IMR-90 (cell line): ENCODE measurements around the gene TMEM52B. TPM values are rescaled to one million over a fixed set of nuclear protein-coding genes. Genes with fewer than 3 reads are reported as not detected.

ENCODE experiments used
- ATAC-seq: fragments of 200-7000 bp; cut with Tn5 transposase; 2 replicates; pipeline ENCODE4 v1.9.1; 2020; ENCODE audit warnings: low read depth, mild to moderate bottlenecking, moderate library complexity
- BruUV-seq: library from RNA; stranded (reverse); fragments of 400-500 nt; replicated peaks from 2 replicates; lab custom pipeline; 2021; lab: Mats Ljungman, UMichigan
- CTCF ChIA-PET: fragments of 300-600 bp; formaldehyde crosslinking; extraction: SDS; loops from one replicate; lab custom pipeline; 2021; ENCODE audit warnings: antibody characterized with exemption; lab: Yijun Ruan, JAX
- POLR2A ChIA-PET: fragments of 300-600 bp; sonication (Branson Sonifier 250); formaldehyde crosslinking; loops from one replicate; lab custom pipeline; 2022; ENCODE audit warnings: antibody characterized with exemption; ENCODE audit not compliant: unreplicated experiment; lab: Charles Lee
- DNase-seq: peaks from one replicate; pipeline ENCODE4 v3.0.0; 2013
- H2AFZ ChIP-seq: replicated peaks from 2 replicates; pipeline ENCODE3; 2013; ENCODE audit warnings: low read length, mild to moderate bottlenecking; ENCODE audit not compliant: poor library complexity
- H2AK5ac ChIP-seq: 2 replicates; pipeline ENCODE4 v1.6.1; 2013; ENCODE audit warnings: low read depth, low read length, inconsistent platforms
- H2AK9ac ChIP-seq: replicated peaks from 2 replicates; pipeline ENCODE3; 2013; ENCODE audit warnings: mild to moderate bottlenecking, low read depth, low read length, moderate library complexity; ENCODE audit not compliant: poor library complexity
- H2BK120ac ChIP-seq: 2 replicates; pipeline ENCODE4 v1.6.1; 2013; ENCODE audit warnings: low read depth, low read length, inconsistent platforms
- H2BK15ac ChIP-seq: 3 replicates; pipeline ENCODE4 v1.6.1; 2013; ENCODE audit warnings: low read depth, low read length, inconsistent platforms
- H2BK20ac ChIP-seq: 2 replicates; pipeline ENCODE4 v1.6.1; 2013; ENCODE audit warnings: low read depth, mild to moderate bottlenecking, inconsistent platforms, low read length, moderate library complexity
- H2BK5ac ChIP-seq: 2 replicates; pipeline ENCODE4 v1.6.1; 2013; ENCODE audit warnings: mild to moderate bottlenecking, low read depth, low read length, inconsistent platforms; ENCODE audit not compliant: poor library complexity, severe bottlenecking
- H3K14ac ChIP-seq: replicated peaks from 2 replicates; pipeline ENCODE4 v1.6.1; 2013; ENCODE audit warnings: low read depth, low read length, inconsistent platforms
- H3K18ac ChIP-seq: 2 replicates; pipeline ENCODE4 v1.6.1; 2013; ENCODE audit warnings: low read depth, low read length, control low read depth
- H3K23ac ChIP-seq: 2 replicates; pipeline ENCODE4 v1.6.1; 2013; ENCODE audit warnings: low read depth, low read length, inconsistent platforms
- H3K27ac ChIP-seq: 2 replicates; pipeline ENCODE4 v1.5.1; 2013; ENCODE audit warnings: mild to moderate bottlenecking, control low read depth, low read length; ENCODE audit not compliant: insufficient read depth
- H3K27me3 ChIP-seq: 2 replicates; pipeline ENCODE4 v1.6.1; 2013; ENCODE audit warnings: low read length; ENCODE audit not compliant: control insufficient read depth, insufficient read depth
- H3K36me3 ChIP-seq: 2 replicates; pipeline ENCODE4 v1.6.1; 2013; ENCODE audit warnings: low read length, mixed read lengths; ENCODE audit not compliant: control insufficient read depth, insufficient read depth
- H3K4ac ChIP-seq: 2 replicates; pipeline ENCODE4 v1.6.1; 2013; ENCODE audit warnings: low read depth, low read length, inconsistent platforms
- H3K4me1 ChIP-seq: 2 replicates; pipeline ENCODE4 v1.6.1; 2013; ENCODE audit warnings: low read length, mixed read lengths; ENCODE audit not compliant: control insufficient read depth, insufficient read depth
- H3K4me2 ChIP-seq: 2 replicates; pipeline ENCODE4 v1.6.1; 2013; ENCODE audit warnings: low read depth, mild to moderate bottlenecking, control low read depth, low read length, moderate library complexity
- H3K4me3 ChIP-seq: 2 replicates; pipeline ENCODE4 v1.5.1; 2013; ENCODE audit warnings: low read depth, mild to moderate bottlenecking, control low read depth, low read length, moderate library complexity; ENCODE audit not compliant: insufficient read depth
- H3K56ac ChIP-seq: 2 replicates; pipeline ENCODE4 v1.6.1; 2013; ENCODE audit warnings: low read length, inconsistent platforms; ENCODE audit not compliant: insufficient read depth; ENCODE audit errors: extremely low read depth
- H3K79me1 ChIP-seq, 2 experiments: 2 replicates each; pipeline ENCODE4 v1.6.1; 2013; ENCODE audit warnings: low read length in 2 of 2, inconsistent platforms in 1 of 2, low read depth in 1 of 2
- H3K9ac ChIP-seq: 2 replicates; pipeline ENCODE4 v1.6.1; 2013; ENCODE audit warnings: low read depth, low read length, control low read depth
- H3K9me1 ChIP-seq: 2 replicates; pipeline ENCODE4 v1.6.1; 2013; ENCODE audit warnings: low read length, inconsistent platforms; ENCODE audit not compliant: insufficient read depth
- H3K9me3 ChIP-seq: 2 replicates; pipeline ENCODE4 v1.6.1; 2013; ENCODE audit warnings: low read length; ENCODE audit not compliant: control insufficient read depth, insufficient read depth
- H4K20me1 ChIP-seq: 2 replicates; pipeline ENCODE4 v1.6.1; 2013; ENCODE audit warnings: low read length, inconsistent platforms; ENCODE audit not compliant: insufficient read depth
- H4K5ac ChIP-seq: 2 replicates; pipeline ENCODE4 v1.6.1; 2013; ENCODE audit warnings: mild to moderate bottlenecking, low read depth, low read length, control low read depth
- H4K8ac ChIP-seq, 2 experiments: 2 replicates each; pipeline ENCODE4 v1.6.1; 2013; ENCODE audit warnings: low read depth in 2 of 2, low read length in 2 of 2, control low read depth in 1 of 2, inconsistent platforms in 1 of 2
- H4K91ac ChIP-seq: 2 replicates; pipeline ENCODE4 v1.6.1; 2013; ENCODE audit warnings: low read depth, low read length, inconsistent platforms; ENCODE audit not compliant: insufficient read depth
- BHLHE40 ChIP-seq: fragments of 150-350 bp; IDR thresholded peaks from 2 replicates; pipeline ENCODE4 v1.6.1; 2016; ENCODE audit warnings: mild to moderate bottlenecking, low read depth, low read length
- CEBPB ChIP-seq: IDR thresholded peaks from 2 replicates; pipeline ENCODE4 v1.6.1; 2012; ENCODE audit warnings: low read depth, low read length, improper control_type of control experiment
- FOS ChIP-seq: fragments of 150-350 bp; IDR thresholded peaks from 2 replicates; pipeline ENCODE4 v1.6.1; 2016; ENCODE audit warnings: low read depth, low read length
- MAFK ChIP-seq: IDR thresholded peaks from 2 replicates; pipeline ENCODE4 v1.6.1; 2012; ENCODE audit warnings: low read depth, low read length, improper control_type of control experiment
- MAZ ChIP-seq: IDR thresholded peaks from 2 replicates; pipeline ENCODE4 v1.6.1; 2012; ENCODE audit warnings: low read depth, mild to moderate bottlenecking, low read length, improper control_type of control experiment, moderate library complexity, borderline replicate concordance
- MXI1 ChIP-seq: IDR thresholded peaks from 2 replicates; pipeline ENCODE4 v1.6.1; 2012; ENCODE audit warnings: low read depth, mild to moderate bottlenecking, low read length, moderate library complexity, borderline replicate concordance
- NFE2L2 ChIP-seq: fragments of 150-350 bp; IDR thresholded peaks from 2 replicates; pipeline ENCODE4 v1.6.1; 2016; ENCODE audit warnings: low read depth, mild to moderate bottlenecking, low read length
- POLR2A ChIP-seq: IDR thresholded peaks from 2 replicates; pipeline ENCODE4 v1.6.1; 2012; ENCODE audit warnings: mild to moderate bottlenecking, low read depth, low read length
- RCOR1 ChIP-seq: IDR thresholded peaks from 2 replicates; pipeline ENCODE4 v1.6.1; 2012; ENCODE audit warnings: mild to moderate bottlenecking, low read length, improper control_type of control experiment; ENCODE audit not compliant: insufficient replicate concordance
- RFX5 ChIP-seq: IDR thresholded peaks from 2 replicates; pipeline ENCODE4 v1.8.0; 2012; ENCODE audit warnings: low read depth, mild to moderate bottlenecking, low read length, moderate library complexity
- SMC3 ChIP-seq: fragments of 150-350 bp; IDR thresholded peaks from 2 replicates; pipeline ENCODE4 v1.6.1; 2016; ENCODE audit warnings: low read depth, mild to moderate bottlenecking, antibody characterized with exemption, low read length, moderate library complexity
- WGBS, 2 experiments: methylation state at CpG; one replicate each; pipeline versions ENCODE4 v1.1.5 to v1.1.7; 2013; ENCODE audit warnings: missing lambda C conversion rate in 2 of 2; ENCODE audit not compliant: insufficient read length in 1 of 2; ENCODE audit errors: extremely low coverage in 2 of 2; 5-methylcytosine and 5-hydroxymethylcytosine counted together
- dilution Hi-C: fragments of 300-500 bp; cut with HindIII; formaldehyde crosslinking; loops from one replicate; pipeline ENCODE4 v1.14.3; 2018; ENCODE audit warnings: low sequenced_read_pairs; ENCODE audit not compliant: unreplicated experiment
- in situ Hi-C: fragments of 300-500 bp; cut with MboI; formaldehyde crosslinking; loops from 3 replicates; pipeline ENCODE4 v1.14.3; 2019; ENCODE audit warnings: low sequenced_read_pairs, inconsistent platforms, mixed read lengths
- intact Hi-C: fragments of 100-400 bp; cut with micrococcal nuclease; formaldehyde crosslinking; loops from 2 replicates; pipeline ENCODE4 v1.10.0; 2022
- polyA plus RNA-seq, 3 experiments: library from polyadenylated mRNA; depleted of rRNA; stranded (reverse); fragments of >200 nt; gene quantifications; 2 replicates each; pipeline ENCODE4 v1.2.3, GENCODE V29; 2012; ENCODE audit warnings: low replicate concordance in 1 of 3
- total RNA-seq: library from RNA; depleted of rRNA; stranded (reverse); fragments of >200 nt; gene quantifications from 2 replicates; pipeline ENCODE4 v1.2.3, GENCODE V29; 2012
- TF ChIP-seq, protein P1 (sequence below): fragments of 150-350 bp; IDR thresholded peaks from 2 replicates; pipeline ENCODE4 v1.6.1; 2017; ENCODE audit warnings: mild to moderate bottlenecking, antibody characterized with exemption, low read length, low read depth
- TF ChIP-seq, protein P2 (sequence below): conservative IDR thresholded peaks from 2 replicates; pipeline ENCODE4 v1.5.1; 2012; ENCODE audit warnings: mild to moderate bottlenecking, low read depth, low read length, improper control_type of control experiment

TMEM52B gene
- total and polyA plus RNA-seq, 2 of the 4 experiments (the other 2 are of a cell fraction): 2.0 to 3.6 TPM

DNA sequence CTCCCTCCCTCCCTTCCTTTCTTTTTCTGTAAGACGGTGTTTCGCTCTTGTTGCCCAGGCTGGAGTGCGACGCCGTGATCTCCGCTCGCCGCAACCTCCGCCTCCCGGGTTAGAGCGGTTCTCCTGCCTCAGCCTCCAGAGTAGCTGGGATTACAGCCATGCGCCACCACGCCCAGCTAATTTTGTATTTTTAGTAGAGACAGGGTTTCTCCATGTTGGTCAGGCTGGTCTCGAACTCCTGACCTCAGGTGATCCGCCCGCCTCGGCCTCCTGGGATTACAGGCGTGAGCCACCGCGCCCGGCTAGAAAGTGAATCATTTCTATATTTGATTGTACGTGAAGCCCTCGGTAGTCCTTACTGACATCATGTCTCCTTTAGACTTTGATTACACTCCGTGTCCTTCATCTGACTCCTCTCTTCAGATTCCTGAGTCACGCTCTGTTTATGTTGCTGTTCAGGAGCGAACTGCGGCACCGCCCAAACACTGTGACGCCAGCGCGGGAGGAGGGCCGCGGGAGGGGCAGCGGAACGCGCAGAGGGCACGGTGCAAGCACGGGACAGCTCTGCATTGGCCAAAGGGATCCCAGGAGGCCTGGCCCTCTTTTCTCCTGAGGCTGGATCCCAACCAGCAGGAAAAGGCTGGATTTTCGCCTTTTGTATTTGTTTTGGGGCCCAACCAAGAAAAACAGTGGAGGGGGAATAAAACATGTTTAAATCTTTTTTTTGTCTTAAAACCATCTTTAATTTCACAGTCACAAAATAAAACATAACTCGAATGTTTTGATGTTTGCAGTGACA lies 33.3 kb downstream of the TMEM52B start:
- no peak overlapping the region for H2AK9ac ChIP-seq
- ChIA-PET POLR2A (interaction anchor here (1.0 to 1.9 kb wide), 2 partner anchors 23 to 40 kb away, joined by 3 to 6 read pairs; partner anchors contain the start of gene OLR1), CTCF (interaction anchor here (1.9 kb wide), 1 partner anchor 59 kb away, joined by 6 read pairs; no protein-coding TSS in a partner anchor)
- no peaks in the 10 kb centered on the region for H3K27me3 ChIP-seq
- BruUV-seq: no TSS peak
- H3K4me3 ChIP-seq: peak overlapping the region; percentile 89
- ATAC-seq: peak; percentile 90
- H4K8ac ChIP-seq: peak overlapping the region in 1 of 2 experiments; percentile 46; a peak in 1 of 4 replicates
- H2AFZ ChIP-seq: peak overlapping the region; percentile 68
- H3K36me3 ChIP-seq: peaks cover 4% of the 10 kb centered on the region
- intact Hi-C loops: loop anchor here (1.0 to 10.0 kb wide), 5 partner anchors 21 to 467 kb away; partner anchors contain the start of gene CLEC2B
- peak overlapping the region; percentile 45; the same call in 1 of the 2 replicates for H3K14ac ChIP-seq
- H3K4me1 ChIP-seq: peaks cover 3% of the 10 kb centered on the region; the same call in 1 of the 2 replicates
- peaks cover 18% of the 10 kb centered on the region for H4K20me1 ChIP-seq
- peak overlapping the region; percentile 43; the same call in 1 of the 2 replicates for H3K56ac ChIP-seq
- peak overlapping the region; percentile 56 for H3K27ac ChIP-seq
- H2AK5ac ChIP-seq: peak overlapping the region; percentile 67; the same call in 1 of the 2 replicates
- H3K79me1 ChIP-seq: peaks cover 3 to 25% of the 10 kb centered on the region in 2 experiments; a peak in 3 of 4 replicates
- no peak overlapping the region for H2BK15ac ChIP-seq
- peak; percentile 100 for DNase-seq
- peak overlapping the region; percentile 75 for H2BK5ac ChIP-seq
- H3K9me3 ChIP-seq: no peaks in the 10 kb centered on the region
- H3K18ac ChIP-seq: peak overlapping the region; percentile 29
- peak overlapping the region; percentile 27 for H2BK120ac ChIP-seq
- H4K5ac ChIP-seq: no peak overlapping the region
- no peak overlapping the region for H2BK20ac ChIP-seq
- dilution Hi-C loops: no loop called here
- peak overlapping the region; percentile 4; the same call in 1 of the 2 replicates for H3K23ac ChIP-seq
- WGBS, 2 experiments: 0% methylated on average over 14 of the region's 40 CpGs; no CpG with 5 or more reads in 1 of the 2 experiments
- peak overlapping the region; percentile 70 for H3K4me2 ChIP-seq
- peak overlapping the region; percentile 62 for H3K4ac ChIP-seq
- H4K91ac ChIP-seq: peak overlapping the region; percentile 65
- peaks cover 7% of the 10 kb centered on the region; the same call in 1 of the 2 replicates for H3K9me1 ChIP-seq
- peak overlapping the region; percentile 21 for H3K9ac ChIP-seq
- in situ Hi-C loops: no loop called here
- peak; percentile 96 for TF ChIP-seq BHLHE40
- TF ChIP-seq MAZ: peak; percentile 100
- TF ChIP-seq RCOR1: peak; percentile 15
- TF ChIP-seq MXI1: 0 out of 2 replicates have a peak, but pooled peaks have one; percentile 19
- TF ChIP-seq MAFK: no peak
- peak; percentile 95 for TF ChIP-seq FOS
- TF ChIP-seq, protein P1, sequence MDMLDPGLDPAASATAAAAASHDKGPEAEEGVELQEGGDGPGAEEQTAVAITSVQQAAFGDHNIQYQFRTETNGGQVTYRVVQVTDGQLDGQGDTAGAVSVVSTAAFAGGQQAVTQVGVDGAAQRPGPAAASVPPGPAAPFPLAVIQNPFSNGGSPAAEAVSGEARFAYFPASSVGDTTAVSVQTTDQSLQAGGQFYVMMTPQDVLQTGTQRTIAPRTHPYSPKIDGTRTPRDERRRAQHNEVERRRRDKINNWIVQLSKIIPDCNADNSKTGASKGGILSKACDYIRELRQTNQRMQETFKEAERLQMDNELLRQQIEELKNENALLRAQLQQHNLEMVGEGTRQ: peak; percentile 40
- TF ChIP-seq, protein P2, sequence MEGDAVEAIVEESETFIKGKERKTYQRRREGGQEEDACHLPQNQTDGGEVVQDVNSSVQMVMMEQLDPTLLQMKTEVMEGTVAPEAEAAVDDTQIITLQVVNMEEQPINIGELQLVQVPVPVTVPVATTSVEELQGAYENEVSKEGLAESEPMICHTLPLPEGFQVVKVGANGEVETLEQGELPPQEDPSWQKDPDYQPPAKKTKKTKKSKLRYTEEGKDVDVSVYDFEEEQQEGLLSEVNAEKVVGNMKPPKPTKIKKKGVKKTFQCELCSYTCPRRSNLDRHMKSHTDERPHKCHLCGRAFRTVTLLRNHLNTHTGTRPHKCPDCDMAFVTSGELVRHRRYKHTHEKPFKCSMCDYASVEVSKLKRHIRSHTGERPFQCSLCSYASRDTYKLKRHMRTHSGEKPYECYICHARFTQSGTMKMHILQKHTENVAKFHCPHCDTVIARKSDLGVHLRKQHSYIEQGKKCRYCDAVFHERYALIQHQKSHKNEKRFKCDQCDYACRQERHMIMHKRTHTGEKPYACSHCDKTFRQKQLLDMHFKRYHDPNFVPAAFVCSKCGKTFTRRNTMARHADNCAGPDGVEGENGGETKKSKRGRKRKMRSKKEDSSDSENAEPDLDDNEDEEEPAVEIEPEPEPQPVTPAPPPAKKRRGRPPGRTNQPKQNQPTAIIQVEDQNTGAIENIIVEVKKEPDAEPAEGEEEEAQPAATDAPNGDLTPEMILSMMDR: no peak
- TF ChIP-seq POLR2A: peak; percentile 79; the same call in 1 of the 2 replicates
- no peak for TF ChIP-seq RFX5
- TF ChIP-seq NFE2L2: peak; percentile 86
- TF ChIP-seq CEBPB: 0 out of 2 replicates have a peak, but pooled peaks have one; percentile 11
- TF ChIP-seq SMC3: no peak
